GM10847 (cell line): ENCODE measurements around the gene SAMD11.

ENCODE experiments used
- POLR2A ChIP-seq: IDR thresholded peaks from 2 replicates; pipeline ENCODE4 v1.6.1; 2011; ENCODE audit not compliant: insufficient read length; ENCODE audit errors: extremely low read depth

SAMD11 gene

GRCh38 chr1:979744-980072 lies 56.0 kb downstream of the SAMD11 start:
- TF ChIP-seq POLR2A = no peak

GRCh38 chr1:980137-980571 lies 56.4 kb downstream of the SAMD11 start:
- TF ChIP-seq POLR2A = no peak

GRCh38 chr1:980602-981395 lies 57.1 kb downstream of the SAMD11 start:
- TF ChIP-seq POLR2A = no peak

GRCh38 chr1:981491-981954 lies 57.8 kb downstream of the SAMD11 start:
- no peak for TF ChIP-seq POLR2A

DNA sequence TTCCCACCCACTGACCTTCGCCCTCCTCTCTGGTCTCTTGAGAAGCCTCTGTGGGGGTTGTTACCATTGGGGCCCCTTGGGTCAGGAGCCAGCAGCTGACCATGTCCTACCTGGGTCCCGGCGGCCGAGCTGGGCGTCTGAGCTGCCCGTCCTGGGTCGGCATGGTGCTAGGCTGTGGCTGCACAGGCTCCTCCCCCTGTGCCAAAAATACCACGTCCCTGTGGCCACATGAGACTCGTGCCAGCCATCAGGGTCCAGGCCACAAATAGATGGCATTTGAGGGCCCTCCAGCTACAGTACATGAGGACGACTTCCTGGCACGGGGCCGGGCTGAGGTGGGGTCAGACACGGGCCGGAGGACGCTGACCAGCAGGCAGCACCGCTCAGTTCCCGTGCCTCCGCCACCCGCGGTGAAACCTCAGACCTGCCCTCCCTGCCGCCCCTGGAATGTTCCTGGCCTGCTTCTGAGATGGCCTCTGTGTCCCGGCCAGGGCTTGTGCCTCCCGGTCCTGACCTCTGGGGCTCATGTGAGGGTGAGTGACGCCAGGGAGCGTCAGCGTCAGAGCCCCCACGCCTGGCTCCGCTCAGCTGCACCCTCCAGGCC lies 58.3 kb downstream of the SAMD11 start, which contains the start of gene PERM1:
TSS of gene PERM1 (minus strand) at position 139 of the 604 bp plus-strand sequence. CDS start 1,064 bp downstream, outside the sequence.
- no peak for TF ChIP-seq POLR2A

DNA sequence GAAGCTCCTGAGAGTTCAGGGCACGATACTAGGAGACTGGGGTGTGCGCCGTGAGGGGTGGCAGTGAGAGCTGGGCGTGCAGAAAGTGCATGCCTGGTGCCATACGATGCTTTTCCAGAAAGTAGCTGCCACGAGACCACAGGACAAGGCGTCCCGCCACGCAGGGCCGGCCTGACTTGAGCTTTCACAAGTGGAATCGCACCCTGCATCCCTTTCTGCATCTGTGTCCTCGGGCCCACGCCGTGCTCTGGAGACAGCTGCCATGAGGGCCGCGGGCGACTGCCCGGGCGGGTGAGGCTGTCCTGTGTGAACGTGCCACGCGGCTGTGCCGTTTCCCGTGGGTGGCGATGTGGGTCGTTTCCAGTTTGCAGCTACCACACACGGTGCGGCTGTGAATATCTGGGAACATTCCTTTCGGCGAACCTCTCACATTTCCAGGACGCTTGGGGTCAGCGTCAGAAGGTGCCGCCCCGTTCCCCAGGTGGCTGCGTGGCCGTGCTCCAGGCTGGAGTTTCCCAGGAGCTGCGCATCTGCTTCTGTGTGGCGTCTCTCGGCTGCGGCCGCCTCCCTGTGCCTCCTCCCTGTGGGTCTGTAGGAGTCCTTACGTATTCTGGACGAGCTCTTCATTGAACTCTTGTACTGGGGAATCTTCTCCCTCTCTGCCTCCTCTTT lies 59.2 kb downstream of the SAMD11 start:
- no peak for TF ChIP-seq POLR2A

DNA sequence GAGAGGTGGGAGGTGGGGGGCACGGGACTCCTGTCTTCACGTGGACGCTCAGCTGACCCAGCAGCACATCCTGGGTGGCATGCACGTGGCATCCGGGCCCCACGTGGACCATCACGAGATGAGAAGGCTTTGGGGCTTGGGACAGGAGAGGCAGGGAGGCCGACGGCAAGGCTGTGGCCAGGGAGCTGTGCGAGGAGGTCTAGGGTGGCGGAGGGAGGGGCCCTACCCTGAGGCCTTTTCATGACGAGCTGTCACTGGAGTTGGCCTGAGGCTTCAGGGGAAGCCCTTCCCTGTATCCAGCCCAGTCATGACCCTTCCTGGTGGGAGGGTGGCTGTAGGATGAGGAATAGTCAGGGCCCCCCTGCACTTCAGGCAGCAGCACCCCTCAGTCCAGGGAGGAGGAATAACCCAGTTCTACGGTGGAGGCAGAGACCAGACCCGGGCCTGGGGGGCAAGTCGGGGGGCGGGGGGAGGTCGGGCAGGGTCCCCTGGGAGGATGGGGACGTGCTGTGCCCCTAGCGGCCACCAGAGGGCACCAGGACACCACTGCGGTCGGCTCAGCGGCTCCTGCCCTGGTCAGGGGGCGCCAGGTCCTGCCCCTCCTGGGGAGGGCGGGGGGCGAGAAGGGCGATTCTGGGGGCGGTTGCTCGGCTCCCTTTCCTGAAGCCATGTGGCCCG lies 60.2 kb downstream of the SAMD11 start:
- no peak for TF ChIP-seq POLR2A

- no peak for TF ChIP-seq POLR2A
Measured at GRCh38 chr1:984476-984814, 60.7 kb downstream of the SAMD11 start.

DNA sequence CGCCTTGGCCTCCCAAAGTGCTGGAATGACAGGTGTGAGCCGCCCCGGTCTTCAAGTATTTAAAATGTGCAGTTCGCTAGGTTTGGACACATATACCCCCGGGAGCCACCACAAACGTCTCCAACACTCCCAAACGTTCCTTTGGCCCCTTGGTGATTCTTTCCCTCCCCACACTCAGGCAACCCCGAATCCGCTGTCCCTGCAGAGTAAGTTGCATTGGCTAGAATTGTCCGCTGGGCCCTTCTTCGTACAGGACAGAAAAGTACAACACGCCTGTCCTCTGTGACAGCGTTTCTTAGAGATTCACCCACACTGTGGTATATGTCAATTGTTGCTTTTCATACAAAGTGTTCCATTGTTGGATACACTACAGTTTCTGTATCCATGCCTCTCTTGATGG lies 61.4 kb downstream of the SAMD11 start:
- TF ChIP-seq POLR2A = no peak

DNA sequence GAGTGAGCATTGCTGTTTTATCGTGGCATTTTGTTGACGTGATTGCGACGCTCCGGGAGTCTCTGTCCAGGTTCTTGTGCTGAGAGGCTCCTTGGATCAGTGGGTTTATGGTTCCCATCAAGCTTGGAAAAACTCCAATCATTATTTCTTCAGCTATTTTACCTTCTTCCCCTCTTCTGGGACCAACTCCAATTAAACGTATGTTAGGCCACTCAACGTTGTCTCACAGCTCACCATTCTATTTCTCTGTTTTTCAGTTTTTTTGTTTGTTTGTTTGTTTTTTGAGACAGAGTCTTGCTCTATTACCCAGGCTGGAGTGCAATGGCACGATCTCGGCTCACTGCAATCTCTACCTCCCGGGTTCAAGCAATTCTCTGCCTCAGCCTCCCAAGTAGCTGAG lies 68.2 kb downstream of the SAMD11 start:
- no peak for TF ChIP-seq POLR2A

DNA sequence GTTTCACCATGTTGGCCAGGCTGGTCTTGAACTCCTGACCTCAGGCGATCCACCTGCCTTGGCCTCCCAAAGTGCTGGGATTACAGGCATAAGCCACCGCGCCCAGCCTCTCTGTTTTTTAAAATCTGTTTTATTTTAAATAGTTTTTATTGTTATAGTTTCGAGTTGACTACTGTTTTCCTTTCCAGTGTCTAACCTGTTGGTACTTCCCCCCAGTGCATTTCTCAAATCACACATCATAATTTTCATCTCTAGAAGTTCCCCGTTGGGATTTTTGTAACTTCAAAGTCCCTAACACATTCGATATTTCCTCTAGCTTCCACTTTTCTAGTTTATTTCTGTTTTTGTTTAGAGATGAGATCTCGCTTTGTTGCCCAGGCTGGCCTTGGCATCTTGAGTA lies 68.6 kb downstream of the SAMD11 start:
- no peak for TF ChIP-seq POLR2A

- TF ChIP-seq POLR2A = no peak
Measured at GRCh38 chr1:993379-993995, 69.8 kb downstream of the SAMD11 start.
